Testis (tissue), 2 donors: ENCODE measurements around the gene BPIFA3.

ENCODE experiments used
- CTCF ChIP-seq, 3 experiments: fragments of 450-650 bp in 2 of 3; fragments of 200-600 bp in 1 of 3; sonication (generic) in 1 of 3; IDR thresholded peaks; one replicate each; pipeline ENCODE4 v1.5.1; 2016 to 2019; ENCODE audit warnings: antibody characterized with exemption in 3 of 3, mild to moderate bottlenecking in 2 of 3, moderate library complexity in 1 of 3
- POLR2A ChIP-seq: fragments of 450-650 bp; IDR thresholded peaks from one replicate; pipeline ENCODE4 v1.6.1; 2017; ENCODE audit warnings: antibody characterized with exemption, mild to moderate bottlenecking, moderate library complexity

DNA sequence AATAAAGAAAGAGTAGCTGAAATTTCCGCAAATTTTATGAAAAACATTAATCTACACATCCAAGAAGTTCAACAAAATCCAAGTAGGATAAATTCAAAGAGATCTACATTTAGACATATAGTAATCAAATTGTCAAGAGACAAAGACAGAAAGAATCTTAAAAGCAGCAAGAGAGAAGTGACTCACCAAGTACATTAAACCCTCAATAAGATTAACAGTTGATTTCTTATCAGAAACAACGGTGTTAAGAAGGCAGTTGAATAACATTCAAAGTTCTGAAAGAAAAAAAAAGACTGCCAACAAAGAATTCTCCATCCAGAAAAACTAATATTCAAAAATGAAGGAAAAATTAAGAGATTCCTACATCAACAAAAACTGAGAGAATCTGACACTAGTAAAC, 37.9 kb downstream of the BPIFA3 start:
- TF ChIP-seq CTCF (IDR thresholded peaks at IDR 0.05) (no peak), POLR2A (no peak)
